ENCODE results near the gene ARSD. TPM values are rescaled to one million over a fixed set of nuclear protein-coding genes. Genes with fewer than 3 reads are reported as not detected.

The ARSD gene
- total RNA-seq, 1 donor from 2014 or later = 35.3 TPM

- no peak for TF ChIP-seq CTCF (IDR thresholded peaks at IDR 0.05)
- DNase-seq (ENCODE audit: low spot score) = no peak
- H3K36me3 Mint-ChIP-seq (ENCODE audit: low read depth) = peaks cover 5% of the 10 kb centered on the region
- H3K27ac Mint-ChIP-seq (ENCODE audit: unreplicated experiment) = no peak overlapping the region
- H3K9me3 Mint-ChIP-seq (ENCODE audit: low read depth) = no peaks in the 10 kb centered on the region
- H3K4me3 Mint-ChIP-seq (ENCODE audit: unreplicated experiment) = no peak overlapping the region
- no peaks in the 10 kb centered on the region for H3K4me1 Mint-ChIP-seq (ENCODE audit: low read depth)
- H3K27me3 Mint-ChIP-seq (ENCODE audit: low read depth) = no peaks in the 10 kb centered on the region
Observed at GRCh38 chrX:2857566-2857965, 71.6 kb downstream of the ARSD start.

- Mint-ChIP-seq H3K27me3 (ENCODE audit: low read depth) (no peaks in the 10 kb centered on the region), H3K27ac (ENCODE audit: unreplicated experiment) (no peak overlapping the region), H3K9me3 (ENCODE audit: low read depth) (no peaks in the 10 kb centered on the region), H3K4me1 (ENCODE audit: low read depth) (peaks cover 12% of the 10 kb centered on the region), H3K36me3 (ENCODE audit: low read depth) (peaks cover 5% of the 10 kb centered on the region), H3K4me3 (ENCODE audit: unreplicated experiment) (no peak overlapping the region)
- TF ChIP-seq CTCF (IDR thresholded peaks at IDR 0.05) = no peak
- no peak for DNase-seq (ENCODE audit: low spot score)
Observed at GRCh38 chrX:2855761-2856160, 73.4 kb downstream of the ARSD start.

- H3K4me3 Mint-ChIP-seq (ENCODE audit: unreplicated experiment) = no peak overlapping the region
- H3K36me3 Mint-ChIP-seq (ENCODE audit: low read depth) = peaks cover 5% of the 10 kb centered on the region
- no peak for TF ChIP-seq CTCF (IDR thresholded peaks at IDR 0.05)
- H3K4me1 Mint-ChIP-seq (ENCODE audit: low read depth) = peaks cover 20% of the 10 kb centered on the region
- no peaks in the 10 kb centered on the region for H3K27me3 Mint-ChIP-seq (ENCODE audit: low read depth)
- H3K27ac Mint-ChIP-seq (ENCODE audit: unreplicated experiment) = no peak overlapping the region
- DNase-seq (ENCODE audit: low spot score) = no peak
- H3K9me3 Mint-ChIP-seq (ENCODE audit: low read depth) = no peaks in the 10 kb centered on the region
Observed at GRCh38 chrX:2854918-2855317, 74.2 kb downstream of the ARSD start.

Other genes with a start within 250 kb of the ARSD start
- 381 to 570 TPM (median 560 TPM) in 3 replicates for gene CD99, start 238.0 kb downstream of the ARSD start, total RNA-seq
- 0.97 TPM in 1 of 3 replicates, not detected in the others for gene XG, start 177.3 kb downstream of the ARSD start, total RNA-seq
- gene GYG2, start 100.4 kb downstream of the ARSD start, total RNA-seq = 11.7 to 14.1 TPM (median 12.1 TPM) in 3 replicates
- gene ARSH, start 77.2 kb upstream of the ARSD start, total RNA-seq = 0.36 to 0.85 TPM in 2 of 3 replicates, not detected in the other
- not detected in 3 replicates for gene ARSF, start 112.1 kb upstream of the ARSD start, total RNA-seq

Measured in chondrocyte (in vitro differentiated cells).